Measurements from ENCODE around the gene BORCS8.

Gene BORCS8

GRCh38 chr19:19192078-19192882 is at the start of gene BORCS8, which contains the start of gene RFXANK:
Gene BORCS8 (minus strand): TSS chr19:19192152. CDS start chr19:19192117, 35 bp downstream.
Gene RFXANK (plus strand): TSS chr19:19192258. CDS start chr19:19193947, 1,689 bp downstream.
- CTCF ChIA-PET, result interaction anchor here (0.6 to 0.7 kb wide), 2 partner anchors 17 to 77 kb away, joined by 3 read pairs; no protein-coding TSS in a partner anchor
- TF ChIP-seq CTCF (conservative IDR thresholded peaks at IDR 0.05; ENCODE audit: low read depth), result no peak
- H3K27ac ChIP-seq, result peak within 1 kb of the TSS; percentile 97
- peak; percentile 98 for DNase-seq (ENCODE audit: low spot score)
- POLR2A ChIA-PET (ENCODE audit: low non-redundant PET), result interaction anchor here (0.6 to 1.0 kb wide), 4 partner anchors 9 to 125 kb away, joined by 3 to 9 read pairs (median 4); no protein-coding TSS in a partner anchor

- DNase-seq (ENCODE audit: low spot score), result no peak
- TF ChIP-seq CTCF (conservative IDR thresholded peaks at IDR 0.05; ENCODE audit: low read depth), result no peak
- ChIA-PET CTCF (no interaction called here), POLR2A (ENCODE audit: low non-redundant PET) (no interaction called here)
- no peak overlapping the region for H3K27ac ChIP-seq
Observed at GRCh38 chr19:19240476-19240875, 48.5 kb upstream of the BORCS8 start.

- no peak overlapping the region for H3K27ac ChIP-seq
- CTCF ChIA-PET, result no interaction called here
- POLR2A ChIA-PET (ENCODE audit: low non-redundant PET), result no interaction called here
- TF ChIP-seq CTCF (conservative IDR thresholded peaks at IDR 0.05; ENCODE audit: low read depth), result no peak
- DNase-seq (ENCODE audit: low spot score), result no peak
Observed at GRCh38 chr19:19239675-19240074, 47.7 kb upstream of the BORCS8 start.

- no peak for TF ChIP-seq CTCF (conservative IDR thresholded peaks at IDR 0.05; ENCODE audit: low read depth)
- ChIA-PET CTCF (no interaction called here), POLR2A (ENCODE audit: low non-redundant PET) (no interaction called here)
- no peak for DNase-seq (ENCODE audit: low spot score)
- H3K27ac ChIP-seq, result no peak overlapping the region
Observed at GRCh38 chr19:19238126-19238894, 46.4 kb upstream of the BORCS8 start.

GRCh38 chr19:19236173-19236572 is 44.2 kb upstream of the BORCS8 start:
- DNase-seq (ENCODE audit: low spot score), result no peak
- ChIA-PET CTCF (no interaction called here), POLR2A (ENCODE audit: low non-redundant PET) (no interaction called here)
- H3K27ac ChIP-seq, result no peak overlapping the region
- no peak for TF ChIP-seq CTCF (conservative IDR thresholded peaks at IDR 0.05; ENCODE audit: low read depth)

GRCh38 chr19:19234220-19234816 is 42.4 kb upstream of the BORCS8 start:
- POLR2A ChIA-PET (ENCODE audit: low non-redundant PET), result no interaction called here
- H3K27ac ChIP-seq, result no peak overlapping the region
- DNase-seq (ENCODE audit: low spot score), result no peak
- TF ChIP-seq CTCF (conservative IDR thresholded peaks at IDR 0.05; ENCODE audit: low read depth), result no peak
- CTCF ChIA-PET, result interaction anchor here (1.1 kb wide), 1 partner anchor 9 kb away, joined by 5 read pairs; no protein-coding TSS in a partner anchor

Measured in RWPE1 (cell line).